SK-N-SH (cell line): ENCODE results near the gene SLC16A8. TPM values are rescaled to one million over a fixed set of nuclear protein-coding genes. Genes with fewer than 3 reads are reported as not detected.

ENCODE experiments used
- CTCF ChIA-PET: fragments of 300-600, 350-600 bp; formaldehyde crosslinking; extraction: SDS; loops from one replicate; lab custom pipeline; 2021; lab: Yijun Ruan, JAX
- POLR2A ChIA-PET: fragments of 350-600 bp; sonication (Branson Sonifier 250); formaldehyde crosslinking; extraction: SDS; loops from one replicate; lab custom pipeline; 2020; ENCODE audit warnings: antibody characterized with exemption, inconsistent platforms; lab: Yijun Ruan, JAX
- DNase-seq: peaks from one replicate; pipeline ENCODE4 v3.0.0; 2012
- H2AFZ ChIP-seq: fragments of 200-600 bp; sonication (generic); 2 replicates; pipeline ENCODE4 v1.8.1; 2016; ENCODE audit warnings: antibody characterized with exemption, mild to moderate bottlenecking, low read depth
- H3F3A ChIP-seq: fragments of 200-600 bp; sonication (generic); replicated peaks from 2 replicates; pipeline ENCODE3; 2016; ENCODE audit warnings: antibody characterized with exemption, mild to moderate bottlenecking; ENCODE audit not compliant: insufficient read depth
- H3K27ac ChIP-seq, 2 experiments: fragments of 200-500 bp in 1 of 2; fragments of 200-600 bp in 1 of 2; sonication (Bioruptor generic) in 1 of 2; sonication (generic), shearing (Covaris generic) in 1 of 2; 2 replicates each; pipeline versions ENCODE4 v1.5.1 to v1.6.1; 2014 to 2016; ENCODE audit warnings: low read depth in 2 of 2, inconsistent platforms in 1 of 2, low read length in 1 of 2, mild to moderate bottlenecking in 1 of 2, mixed read lengths in 1 of 2
- H3K27me3 ChIP-seq: fragments of 200-600 bp; sonication (generic), shearing (Covaris generic); 2 replicates; pipeline ENCODE4 v1.6.1; 2016; ENCODE audit warnings: mixed run types; ENCODE audit not compliant: insufficient read depth
- H3K36me3 ChIP-seq, 2 experiments: fragments of 200-500 bp in 1 of 2; fragments of 200-600 bp in 1 of 2; sonication (Bioruptor generic) in 1 of 2; sonication (generic) in 1 of 2; replicated peaks in 1 of 2; 2 replicates each; pipeline versions ENCODE3 to v1.5.1; 2014 to 2016; ENCODE audit warnings: low read length in 1 of 2, mild to moderate bottlenecking in 1 of 2; ENCODE audit not compliant: insufficient read depth in 2 of 2, control insufficient read depth in 1 of 2
- H3K4me1 ChIP-seq, 2 experiments: fragments of 200-500 bp in 1 of 2; fragments of 200-600 bp in 1 of 2; sonication (Bioruptor generic) in 1 of 2; sonication (generic), shearing (Covaris generic) in 1 of 2; 2 replicates each; pipeline versions ENCODE4 v1.5.1 to v1.6.1; 2014 to 2016; ENCODE audit warnings: low read depth in 1 of 2, low read length in 1 of 2, mixed run types in 1 of 2; ENCODE audit not compliant: insufficient read depth in 2 of 2, control insufficient read depth in 1 of 2
- H3K4me2 ChIP-seq: fragments of 200-600 bp; sonication (generic), shearing (Covaris generic); 2 replicates; pipeline ENCODE4 v1.6.1; 2017; ENCODE audit warnings: mixed run types
- H3K4me3 ChIP-seq, 2 experiments: fragments of 200-500 bp in 1 of 2; fragments of 200-600 bp in 1 of 2; sonication (Bioruptor generic) in 1 of 2; sonication (generic), shearing (Covaris generic) in 1 of 2; 2 replicates each; pipeline versions ENCODE4 v1.5.1 to v1.8.1; 2014 to 2016; ENCODE audit warnings: low read depth in 2 of 2, inconsistent platforms in 1 of 2, low read length in 1 of 2, mild to moderate bottlenecking in 1 of 2, mixed read lengths in 1 of 2, moderate library complexity in 1 of 2
- H3K79me2 ChIP-seq: fragments of 200-600 bp; sonication (generic); 2 replicates; pipeline ENCODE4 v1.8.1; 2017; ENCODE audit warnings: mild to moderate bottlenecking; ENCODE audit not compliant: insufficient read depth
- H3K9ac ChIP-seq: fragments of 200-600 bp; sonication (generic); 2 replicates; pipeline ENCODE4 v1.6.1; 2017; ENCODE audit warnings: mixed run types
- H3K9me2 ChIP-seq: fragments of 200-600 bp; sonication (generic); 2 replicates; pipeline ENCODE4 v1.6.1; 2017; ENCODE audit warnings: mixed run types
- H3K9me3 ChIP-seq: fragments of 200-600 bp; sonication (generic); 2 replicates; pipeline ENCODE4 v1.6.1; 2017; ENCODE audit warnings: mixed run types, mild to moderate bottlenecking, moderate library complexity
- H4K20me1 ChIP-seq: fragments of 200-600 bp; sonication (generic); 2 replicates; pipeline ENCODE4 v1.6.1; 2017; ENCODE audit warnings: mild to moderate bottlenecking, mixed run types; ENCODE audit not compliant: insufficient read depth
- ELF1 ChIP-seq: IDR thresholded peaks from 2 replicates; pipeline ENCODE4 v1.4.0; 2012
- FOSL2 ChIP-seq: IDR thresholded peaks from 2 replicates; pipeline ENCODE4 v1.4.0; 2012; ENCODE audit warnings: low read depth, mild to moderate bottlenecking, moderate library complexity, borderline replicate concordance
- FOXJ3 ChIP-seq: sonication (generic); formaldehyde crosslinking; IDR thresholded peaks from 2 replicates; pipeline ENCODE4 v1.5.1; 2020; ENCODE audit warnings: mild to moderate bottlenecking, missing genetic modification reagents
- FOXM1 ChIP-seq: IDR thresholded peaks from 2 replicates; pipeline ENCODE4 v1.4.0; 2012; ENCODE audit warnings: low read depth, mild to moderate bottlenecking
- GATA2 ChIP-seq: sonication (generic); formaldehyde crosslinking; IDR thresholded peaks from 2 replicates; pipeline ENCODE4 v1.5.0; 2020; ENCODE audit warnings: mild to moderate bottlenecking, missing genetic modification reagents
- MAX ChIP-seq: IDR thresholded peaks from 2 replicates; pipeline ENCODE4 v1.4.0; 2012; ENCODE audit warnings: low read depth
- MEF2A ChIP-seq: IDR thresholded peaks from 2 replicates; pipeline ENCODE4 v1.4.0; 2012; ENCODE audit warnings: low read depth, borderline replicate concordance
- MXI1 ChIP-seq: IDR thresholded peaks from 2 replicates; pipeline ENCODE4 v1.6.1; 2012; ENCODE audit warnings: mild to moderate bottlenecking, low read depth, low read length, improper control_type of control experiment
- NRF1 ChIP-seq: IDR thresholded peaks from 2 replicates; pipeline ENCODE4 v1.6.1; 2012; ENCODE audit warnings: low read depth, mild to moderate bottlenecking, low read length
- RAD21 ChIP-seq: IDR thresholded peaks from 2 replicates; pipeline ENCODE4 v1.6.1; 2012; ENCODE audit warnings: mild to moderate bottlenecking, low read length
- RXRA ChIP-seq: IDR thresholded peaks from 2 replicates; pipeline ENCODE4 v1.4.0; 2012; ENCODE audit warnings: low read depth, mild to moderate bottlenecking, borderline replicate concordance
- TCF12 ChIP-seq: IDR thresholded peaks from 2 replicates; pipeline ENCODE4 v1.4.0; 2012
- YY1 ChIP-seq: IDR thresholded peaks from 2 replicates; pipeline ENCODE4 v1.4.0; 2012; ENCODE audit warnings: low read depth, mild to moderate bottlenecking
- WGBS: methylation state at CpG from one replicate; pipeline ENCODE4 v1.1.6; 2017; ENCODE audit warnings: low lambda C conversion rate; 5-methylcytosine and 5-hydroxymethylcytosine counted together
- polyA plus RNA-seq, 3 experiments: library from polyadenylated mRNA; depleted of rRNA; stranded (reverse); fragments of >200 nt; gene quantifications; 2 replicates each; pipeline ENCODE4 v1.2.3, GENCODE V29; 2012
- TF ChIP-seq, protein P1 (sequence below): fragments of 150-350 bp; IDR thresholded peaks from 2 replicates; pipeline ENCODE4 v1.6.1; 2017; ENCODE audit warnings: antibody characterized with exemption, low read length, low read depth, borderline replicate concordance
- TF ChIP-seq, protein P2 (sequence below): IDR thresholded peaks from 2 replicates; pipeline ENCODE4 v1.4.0; 2012; ENCODE audit warnings: low read depth, borderline replicate concordance
- TF ChIP-seq, protein P3 (sequence below): IDR thresholded peaks from 2 replicates; pipeline ENCODE4 v1.6.1; 2012; ENCODE audit warnings: mild to moderate bottlenecking, low read depth, low read length, moderate library complexity

SLC16A8 gene
- polyA plus RNA-seq, 1 of the 3 experiments (the other 2 are of a cell fraction), result not detected

DNA sequence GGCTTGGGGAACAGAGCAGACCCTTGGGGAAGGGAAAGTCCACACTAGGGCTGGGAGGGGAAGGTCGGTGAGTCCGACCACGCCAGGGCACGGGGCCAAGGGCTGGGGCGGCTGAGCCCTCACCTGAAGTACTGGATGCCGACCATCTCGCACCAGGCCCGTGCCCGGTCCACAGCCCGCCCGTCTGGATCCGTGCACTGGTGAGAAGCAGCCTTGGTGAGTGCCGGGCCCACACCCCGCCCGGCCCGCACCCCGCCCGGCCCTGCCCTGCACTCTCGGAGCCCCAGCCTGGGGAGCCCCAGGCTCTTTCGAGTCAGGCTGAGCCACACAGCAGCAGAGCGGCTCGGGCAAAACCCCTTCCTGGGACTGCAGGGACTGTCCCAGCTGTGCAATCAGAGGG, 28.4 kb upstream of the SLC16A8 start:
- no peak overlapping the region for H3K27ac ChIP-seq
- CTCF ChIA-PET, result no interaction called here
- no peak overlapping the region for H3K4me3 ChIP-seq
- no peak overlapping the region for H3K4me2 ChIP-seq
- H3K27me3 ChIP-seq, result no peaks in the 10 kb centered on the region
- no peak overlapping the region for H2AFZ ChIP-seq
- no CpG with 5 or more reads among the region's 22 CpGs for WGBS
- POLR2A ChIA-PET, result no interaction called here
- H3K9me3 ChIP-seq, result no peaks in the 10 kb centered on the region
- TF ChIP-seq RXRA (no peak), MXI1 (no peak), ELF1 (no peak), RAD21 (no peak), FOXM1 (no peak), NRF1 (no peak), YY1 (no peak), FOXJ3 (CRISPR knock-in tag) (no peak), MEF2A (no peak), FOSL2 (no peak), MAX (no peak), GATA2 (CRISPR knock-in tag) (no peak), TCF12 (no peak)
- TF ChIP-seq, protein P1, sequence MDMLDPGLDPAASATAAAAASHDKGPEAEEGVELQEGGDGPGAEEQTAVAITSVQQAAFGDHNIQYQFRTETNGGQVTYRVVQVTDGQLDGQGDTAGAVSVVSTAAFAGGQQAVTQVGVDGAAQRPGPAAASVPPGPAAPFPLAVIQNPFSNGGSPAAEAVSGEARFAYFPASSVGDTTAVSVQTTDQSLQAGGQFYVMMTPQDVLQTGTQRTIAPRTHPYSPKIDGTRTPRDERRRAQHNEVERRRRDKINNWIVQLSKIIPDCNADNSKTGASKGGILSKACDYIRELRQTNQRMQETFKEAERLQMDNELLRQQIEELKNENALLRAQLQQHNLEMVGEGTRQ, result no peak
- TF ChIP-seq, protein P2, sequence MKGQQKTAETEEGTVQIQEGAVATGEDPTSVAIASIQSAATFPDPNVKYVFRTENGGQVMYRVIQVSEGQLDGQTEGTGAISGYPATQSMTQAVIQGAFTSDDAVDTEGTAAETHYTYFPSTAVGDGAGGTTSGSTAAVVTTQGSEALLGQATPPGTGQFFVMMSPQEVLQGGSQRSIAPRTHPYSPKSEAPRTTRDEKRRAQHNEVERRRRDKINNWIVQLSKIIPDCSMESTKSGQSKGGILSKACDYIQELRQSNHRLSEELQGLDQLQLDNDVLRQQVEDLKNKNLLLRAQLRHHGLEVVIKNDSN, result no peak
- TF ChIP-seq, protein P3, sequence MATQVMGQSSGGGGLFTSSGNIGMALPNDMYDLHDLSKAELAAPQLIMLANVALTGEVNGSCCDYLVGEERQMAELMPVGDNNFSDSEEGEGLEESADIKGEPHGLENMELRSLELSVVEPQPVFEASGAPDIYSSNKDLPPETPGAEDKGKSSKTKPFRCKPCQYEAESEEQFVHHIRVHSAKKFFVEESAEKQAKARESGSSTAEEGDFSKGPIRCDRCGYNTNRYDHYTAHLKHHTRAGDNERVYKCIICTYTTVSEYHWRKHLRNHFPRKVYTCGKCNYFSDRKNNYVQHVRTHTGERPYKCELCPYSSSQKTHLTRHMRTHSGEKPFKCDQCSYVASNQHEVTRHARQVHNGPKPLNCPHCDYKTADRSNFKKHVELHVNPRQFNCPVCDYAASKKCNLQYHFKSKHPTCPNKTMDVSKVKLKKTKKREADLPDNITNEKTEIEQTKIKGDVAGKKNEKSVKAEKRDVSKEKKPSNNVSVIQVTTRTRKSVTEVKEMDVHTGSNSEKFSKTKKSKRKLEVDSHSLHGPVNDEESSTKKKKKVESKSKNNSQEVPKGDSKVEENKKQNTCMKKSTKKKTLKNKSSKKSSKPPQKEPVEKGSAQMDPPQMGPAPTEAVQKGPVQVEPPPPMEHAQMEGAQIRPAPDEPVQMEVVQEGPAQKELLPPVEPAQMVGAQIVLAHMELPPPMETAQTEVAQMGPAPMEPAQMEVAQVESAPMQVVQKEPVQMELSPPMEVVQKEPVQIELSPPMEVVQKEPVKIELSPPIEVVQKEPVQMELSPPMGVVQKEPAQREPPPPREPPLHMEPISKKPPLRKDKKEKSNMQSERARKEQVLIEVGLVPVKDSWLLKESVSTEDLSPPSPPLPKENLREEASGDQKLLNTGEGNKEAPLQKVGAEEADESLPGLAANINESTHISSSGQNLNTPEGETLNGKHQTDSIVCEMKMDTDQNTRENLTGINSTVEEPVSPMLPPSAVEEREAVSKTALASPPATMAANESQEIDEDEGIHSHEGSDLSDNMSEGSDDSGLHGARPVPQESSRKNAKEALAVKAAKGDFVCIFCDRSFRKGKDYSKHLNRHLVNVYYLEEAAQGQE, result no peak
- no peaks in the 10 kb centered on the region for H3K9me2 ChIP-seq
- no peaks in the 10 kb centered on the region; a peak in 1 of 4 replicates for H3K4me1 ChIP-seq
- no peaks in the 10 kb centered on the region for H3K36me3 ChIP-seq
- no peak for DNase-seq
- no peak overlapping the region for H3K9ac ChIP-seq
- H4K20me1 ChIP-seq, result no peaks in the 10 kb centered on the region
- H3K79me2 ChIP-seq, result no peaks in the 10 kb centered on the region
- H3F3A ChIP-seq, result no peaks in the 10 kb centered on the region
